HG02571 (cell line): Measurements from ENCODE around the gene HTR5A.
"Not testable (repeated sequence)": the region's sequence is repeated elsewhere in the genome, so short reads cannot be mapped to it uniquely, and the experiment has no call there.

Source experiments
- ATAC-seq: cut with Tn5 transposase; IDR thresholded peaks from one replicate; pipeline ENCODE4 v1.9.1; 2021; ENCODE audit warnings: mild to moderate bottlenecking, moderate library complexity; ENCODE audit not compliant: unreplicated experiment

Gene HTR5A

DNA sequence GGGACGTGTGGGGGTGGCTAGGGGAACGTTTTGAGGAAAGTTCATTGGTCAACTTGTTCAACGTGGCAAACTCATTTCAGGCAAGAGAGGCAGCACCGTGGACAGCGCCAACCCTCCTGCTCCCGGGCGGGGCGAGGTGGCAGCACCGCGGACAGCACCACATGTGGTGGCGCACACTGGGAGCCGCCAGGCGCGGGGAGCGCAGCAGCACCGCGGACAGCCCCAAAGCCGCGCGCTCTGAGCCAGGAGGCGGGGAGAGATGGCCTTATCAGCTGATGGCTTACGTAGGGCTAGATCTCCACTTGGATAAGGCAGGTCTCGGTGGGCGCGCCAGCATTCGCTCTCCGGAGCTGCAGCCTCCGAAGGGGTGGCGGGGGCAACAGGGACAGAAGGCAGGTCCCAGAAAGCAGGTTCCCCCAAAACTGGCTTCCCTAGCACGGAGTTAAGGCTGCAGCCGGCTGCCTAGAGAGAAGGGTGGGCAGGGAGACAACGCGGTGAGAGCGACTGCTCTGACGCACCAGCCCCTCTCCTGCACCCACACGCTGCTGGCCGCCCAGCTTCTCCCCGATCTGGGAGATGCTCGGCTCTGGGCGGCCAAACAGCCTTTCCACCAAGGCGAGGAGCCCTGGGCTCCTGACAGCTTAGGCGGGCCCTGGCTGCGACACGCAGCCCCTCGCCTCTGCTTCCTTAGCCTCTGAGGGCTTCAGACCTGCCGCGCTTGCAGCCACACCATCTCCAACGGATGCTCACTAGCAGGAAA lies at the start of gene HTR5A:
Gene HTR5A (plus strand): TSS at position 333 of the 760 bp plus-strand sequence. CDS start 576 bp downstream, outside the sequence.
- ATAC-seq: peak; percentile 89

GRCh38 chr7:155020996-155021395 lies 49.1 kb upstream of the HTR5A start:
- no peak for ATAC-seq

DNA sequence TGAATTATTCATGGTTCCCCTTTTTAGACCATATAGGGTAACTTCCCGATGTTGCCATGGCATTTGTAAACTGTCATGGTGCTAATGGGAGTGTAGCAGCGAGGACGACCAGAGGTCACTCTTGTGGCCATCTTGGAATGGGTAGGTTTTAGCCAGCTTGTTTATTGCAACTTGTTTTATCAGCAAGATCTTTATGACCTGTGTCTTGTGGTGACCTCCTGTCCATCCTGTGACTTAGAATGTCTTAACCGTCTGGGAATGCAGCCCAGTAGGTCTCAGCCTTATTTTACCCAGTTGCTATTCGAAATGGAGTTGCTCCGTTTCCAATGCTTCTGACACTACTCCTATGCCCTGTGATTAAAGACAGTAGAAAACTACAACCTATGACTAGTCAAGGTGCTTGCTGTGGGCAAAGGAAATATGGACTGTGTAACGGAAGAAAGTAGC lies 48.4 kb upstream of the HTR5A start:
- no peak for ATAC-seq

DNA sequence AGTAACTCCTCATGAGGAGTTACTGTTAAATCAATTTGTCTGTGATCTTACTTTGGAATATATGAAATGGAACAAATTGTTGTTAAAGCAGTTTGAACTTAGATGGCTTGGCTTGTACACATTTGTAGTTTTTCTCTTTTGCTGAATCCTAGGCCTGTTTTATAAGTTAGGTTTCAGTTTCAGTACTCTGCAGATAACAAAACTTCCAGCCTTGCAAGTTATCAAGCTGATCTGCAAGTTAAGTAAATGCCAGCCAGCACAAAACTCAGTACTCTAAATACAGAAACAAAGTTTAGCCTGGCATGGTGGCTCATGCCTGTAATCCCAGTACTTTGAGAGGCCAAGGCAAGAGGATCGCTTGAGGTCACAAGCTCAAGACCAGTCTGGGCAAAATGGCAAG lies 42.2 kb upstream of the HTR5A start:
- no peak for ATAC-seq

- ATAC-seq: no peak
Observed at GRCh38 chr7:155032978-155033377, 37.1 kb upstream of the HTR5A start.

DNA sequence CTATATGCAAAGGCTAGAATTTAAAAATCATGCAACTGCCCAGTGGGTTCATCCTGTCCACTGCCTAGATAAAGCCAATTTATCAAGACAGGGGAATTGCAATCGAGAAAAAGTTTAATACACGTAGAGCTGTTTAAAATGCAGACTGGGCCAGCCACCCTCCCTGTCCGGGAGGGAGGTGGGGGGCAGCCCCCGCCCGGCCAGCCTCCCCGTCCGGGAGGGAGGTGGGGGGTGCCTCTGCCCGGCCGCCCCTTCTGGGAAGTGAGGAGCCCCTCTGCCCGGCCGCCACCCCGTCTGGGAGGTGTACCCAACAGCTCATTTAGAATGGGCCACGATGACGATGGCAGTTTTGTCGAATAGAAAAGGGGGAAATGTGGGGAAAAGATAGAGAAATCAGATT lies 35.6 kb upstream of the HTR5A start:
- ATAC-seq: not testable (repeated sequence)

- no peak for ATAC-seq
Observed at GRCh38 chr7:155038335-155038734, 31.8 kb upstream of the HTR5A start.

- ATAC-seq: no peak
Observed at GRCh38 chr7:155043756-155044155, 26.4 kb upstream of the HTR5A start.

DNA sequence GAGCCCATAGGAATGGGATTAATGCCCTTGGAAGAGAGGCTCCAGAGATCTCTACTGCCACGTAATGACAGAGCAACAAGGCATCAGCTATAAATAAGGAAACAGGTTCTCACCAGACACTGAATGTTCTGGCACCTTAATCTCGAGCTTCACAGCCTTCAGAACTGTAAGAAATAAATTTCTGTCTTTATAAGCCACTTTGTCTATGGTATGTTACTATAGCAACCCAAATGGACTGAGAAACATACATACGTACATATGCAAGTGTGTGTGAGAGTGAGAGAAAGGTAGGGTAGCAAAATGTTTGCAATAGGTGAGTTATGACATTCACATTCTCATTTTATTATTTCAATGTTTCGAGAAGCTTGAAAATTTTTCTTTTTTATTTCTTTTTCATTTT lies 22.1 kb upstream of the HTR5A start:
- no peak for ATAC-seq

GRCh38 chr7:155051355-155051754 lies 18.8 kb upstream of the HTR5A start:
- ATAC-seq: no peak

DNA sequence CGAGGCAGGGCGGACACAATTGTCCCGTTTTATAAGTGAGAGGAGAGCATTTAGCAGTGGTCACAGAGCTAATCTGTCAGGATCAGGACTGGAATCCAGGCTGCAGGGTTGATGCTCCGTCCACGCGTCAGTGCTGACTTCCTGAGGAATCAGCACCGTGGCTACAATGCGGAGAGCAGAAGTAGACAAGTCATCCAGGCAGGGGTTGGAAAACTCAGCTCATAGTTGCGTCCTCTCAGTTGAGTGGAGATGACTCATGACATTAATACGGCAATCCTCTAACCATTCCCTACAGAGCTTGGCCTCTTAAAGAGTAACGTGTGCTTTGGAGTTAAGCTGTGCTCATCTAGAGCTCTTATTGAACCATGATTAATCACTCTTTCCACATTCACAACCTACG lies 17.1 kb upstream of the HTR5A start:
- ATAC-seq: no peak

- ATAC-seq: no peak
Observed at GRCh38 chr7:155054761-155055160, 15.4 kb upstream of the HTR5A start.

DNA sequence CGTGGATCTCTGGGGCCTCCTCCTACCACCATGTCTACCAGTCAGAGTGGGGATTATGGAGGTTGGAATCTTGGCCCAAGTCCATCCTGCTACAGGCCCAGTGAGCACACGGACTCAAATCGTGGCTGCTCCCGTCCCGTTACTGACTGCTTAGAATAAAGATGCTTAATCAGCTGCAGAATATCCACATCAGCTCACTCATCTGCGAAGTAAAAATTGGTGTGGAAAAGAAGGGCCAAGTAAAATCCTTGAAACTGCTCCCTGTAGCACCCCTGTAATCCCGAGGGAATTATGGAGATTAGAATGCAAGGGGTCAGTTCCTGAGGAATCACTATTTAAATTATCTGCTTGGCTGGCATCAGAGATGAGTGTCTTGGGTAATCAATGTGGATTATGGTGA lies 13.0 kb upstream of the HTR5A start:
- no peak for ATAC-seq

- no peak for ATAC-seq
Observed at GRCh38 chr7:155058896-155059295, 11.2 kb upstream of the HTR5A start.

GRCh38 chr7:155059703-155060102 lies 10.4 kb upstream of the HTR5A start:
- no peak for ATAC-seq

- no peak for ATAC-seq
Observed at GRCh38 chr7:155062411-155062810, 7.7 kb upstream of the HTR5A start.

- ATAC-seq: no peak
Observed at GRCh38 chr7:155064186-155064585, 5.9 kb upstream of the HTR5A start.

DNA sequence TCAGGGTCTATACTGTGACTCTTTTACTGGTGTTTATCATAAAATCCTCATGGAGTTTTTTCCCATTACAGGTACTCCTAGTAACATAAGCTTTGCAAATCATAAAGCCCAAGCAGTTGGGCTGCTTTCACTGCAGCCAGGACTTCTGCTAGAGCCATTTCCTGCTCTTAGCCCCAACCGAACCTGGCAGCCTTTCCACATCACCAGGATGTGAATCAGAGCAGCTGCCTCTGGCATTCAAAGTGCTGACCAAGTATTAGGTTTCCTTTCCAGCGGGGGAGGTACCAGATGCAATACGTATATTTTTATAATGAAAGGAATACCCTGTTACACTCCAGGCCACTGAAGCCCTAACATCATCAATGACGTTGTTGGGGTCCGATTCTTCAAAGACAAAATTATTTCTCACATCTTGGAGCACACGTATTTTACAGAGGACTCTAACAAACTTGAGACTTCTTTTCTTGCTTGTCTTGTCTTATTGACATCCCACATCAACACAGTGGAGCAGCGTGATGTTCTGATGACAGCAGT lies 3.6 kb upstream of the HTR5A start:
- no peak for ATAC-seq

- ATAC-seq: no peak
Observed at GRCh38 chr7:155071121-155071651, 1.1 kb downstream of the HTR5A start.

- no peak for ATAC-seq
Observed at GRCh38 chr7:155071916-155072571, 1.9 kb downstream of the HTR5A start.

DNA sequence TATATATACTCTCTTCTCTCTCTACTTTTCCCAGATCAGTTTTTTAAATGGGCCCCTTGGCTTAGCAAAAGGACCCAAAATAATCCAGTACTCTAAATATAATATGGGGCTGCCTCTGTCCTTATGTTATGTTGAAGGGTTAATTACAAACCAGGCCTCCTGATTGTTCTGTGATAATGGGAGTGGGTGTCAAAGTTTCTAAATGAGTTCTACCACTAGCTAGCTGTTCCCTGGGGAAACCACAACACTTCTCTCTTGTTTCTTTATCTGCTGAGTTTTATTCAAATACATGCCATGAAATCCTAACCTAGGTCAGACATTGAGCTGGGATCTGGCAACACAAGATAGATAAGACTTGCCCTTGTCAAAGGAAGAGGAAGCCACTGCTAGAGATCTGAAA lies 3.8 kb downstream of the HTR5A start:
- no peak for ATAC-seq

DNA sequence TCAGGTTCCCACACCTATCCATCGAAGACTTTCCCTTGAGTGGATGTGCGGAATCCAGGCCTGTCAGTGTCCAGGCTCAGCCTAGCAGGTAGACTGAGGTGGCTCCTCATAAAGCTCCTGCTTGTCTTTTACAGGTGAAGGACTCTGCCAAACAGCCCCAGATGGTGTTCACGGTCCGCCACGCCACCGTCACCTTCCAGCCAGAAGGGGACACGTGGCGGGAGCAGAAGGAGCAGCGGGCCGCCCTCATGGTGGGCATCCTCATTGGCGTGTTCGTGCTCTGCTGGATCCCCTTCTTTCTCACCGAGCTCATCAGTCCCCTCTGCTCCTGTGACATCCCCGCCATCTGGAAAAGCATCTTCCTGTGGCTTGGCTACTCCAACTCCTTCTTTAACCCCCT lies 13.9 kb downstream of the HTR5A start:
- no peak for ATAC-seq
